ENCODE measurements around the gene F7.

- no peak for TF ChIP-seq POLR2A (IDR thresholded peaks at IDR 0.05)
- TF ChIP-seq, protein P1, sequence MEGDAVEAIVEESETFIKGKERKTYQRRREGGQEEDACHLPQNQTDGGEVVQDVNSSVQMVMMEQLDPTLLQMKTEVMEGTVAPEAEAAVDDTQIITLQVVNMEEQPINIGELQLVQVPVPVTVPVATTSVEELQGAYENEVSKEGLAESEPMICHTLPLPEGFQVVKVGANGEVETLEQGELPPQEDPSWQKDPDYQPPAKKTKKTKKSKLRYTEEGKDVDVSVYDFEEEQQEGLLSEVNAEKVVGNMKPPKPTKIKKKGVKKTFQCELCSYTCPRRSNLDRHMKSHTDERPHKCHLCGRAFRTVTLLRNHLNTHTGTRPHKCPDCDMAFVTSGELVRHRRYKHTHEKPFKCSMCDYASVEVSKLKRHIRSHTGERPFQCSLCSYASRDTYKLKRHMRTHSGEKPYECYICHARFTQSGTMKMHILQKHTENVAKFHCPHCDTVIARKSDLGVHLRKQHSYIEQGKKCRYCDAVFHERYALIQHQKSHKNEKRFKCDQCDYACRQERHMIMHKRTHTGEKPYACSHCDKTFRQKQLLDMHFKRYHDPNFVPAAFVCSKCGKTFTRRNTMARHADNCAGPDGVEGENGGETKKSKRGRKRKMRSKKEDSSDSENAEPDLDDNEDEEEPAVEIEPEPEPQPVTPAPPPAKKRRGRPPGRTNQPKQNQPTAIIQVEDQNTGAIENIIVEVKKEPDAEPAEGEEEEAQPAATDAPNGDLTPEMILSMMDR (IDR thresholded peaks at IDR 0.05) = no peak
Observed at GRCh38 chr13:113150550-113151365, 45.2 kb downstream of the F7 start.
